Activated CD8-positive, alpha-beta memory T cell treated with anti-CD3 and anti-CD28 coated beads, Interleukin-2, amount 10 ng/mL, durations not matched to agents 7 days and 5 days (primary cell): ENCODE results near the gene ZSCAN2. TPM values are rescaled to one million over a fixed set of nuclear protein-coding genes. Genes with fewer than 3 reads are reported as not detected.

Source experiments
- ATAC-seq: fragments of 150-1000 bp; cut with Tn5 transposase; one replicate; pipeline ENCODE4 v1.10.0; 2021; ENCODE audit warnings: moderate library complexity
- CTCF ChIA-PET: fragments of 350-600 bp; sonication (Branson Sonifier 250); formaldehyde crosslinking; loops from one replicate; lab custom pipeline; 2021; ENCODE audit warnings: antibody characterized with exemption; lab: Charles Lee
- DNase-seq: peaks from one replicate; pipeline ENCODE4 v3.0.0-alpha.2; 2020
- H3K27ac Mint-ChIP-seq: one replicate; pipeline ENCODE4 v1.8.0; 2021; ENCODE audit warnings: mild to moderate bottlenecking, mixed read lengths
- H3K27me3 Mint-ChIP-seq: one replicate; pipeline ENCODE4 v1.8.0; 2021; ENCODE audit warnings: mixed read lengths
- H3K36me3 Mint-ChIP-seq: one replicate; pipeline ENCODE4 v1.8.0; 2021; ENCODE audit warnings: mild to moderate bottlenecking, mixed read lengths
- H3K4me1 Mint-ChIP-seq: one replicate; pipeline ENCODE4 v1.8.0; 2021; ENCODE audit warnings: mixed read lengths
- H3K4me3 Mint-ChIP-seq: one replicate; pipeline ENCODE4 v1.8.0; 2021; ENCODE audit warnings: mild to moderate bottlenecking, moderate library complexity, mixed read lengths
- H3K9me3 Mint-ChIP-seq: one replicate; pipeline ENCODE4 v1.8.0; 2022; ENCODE audit warnings: low read depth, mixed read lengths
- total RNA-seq, 2 experiments: library from RNA; stranded (reverse); gene quantifications; one replicate each; pipeline ENCODE4 v1.2.3, GENCODE V29; 2021

The ZSCAN2 gene
- total RNA-seq, 2 experiments from 2014 or later: 8.6 to 12.9 TPM

DNA sequence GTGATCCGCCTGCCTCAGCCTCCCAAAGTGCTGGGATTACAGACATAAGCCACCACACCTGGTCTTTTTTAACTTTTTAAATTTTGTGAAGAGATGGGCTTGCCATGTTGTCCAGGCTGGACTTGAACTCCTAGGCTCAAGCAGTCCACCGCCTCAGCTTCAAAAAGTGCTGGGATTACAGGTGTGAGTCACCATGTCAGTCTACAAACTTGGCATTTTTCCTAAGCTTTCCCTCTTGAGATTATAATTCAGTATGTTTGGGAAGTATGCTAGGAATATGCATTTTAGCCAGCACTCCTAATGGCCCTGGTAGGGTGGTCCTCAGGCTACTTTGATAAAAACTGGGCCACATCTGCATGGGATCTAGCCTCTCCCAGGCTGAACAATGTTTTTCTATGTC lies 48.9 kb downstream of the ZSCAN2 start:
- ATAC-seq (no peak), DNase-seq (no peak)
- H3K27ac Mint-ChIP-seq: no peak overlapping the region
- peaks cover 38% of the 10 kb centered on the region for H3K4me1 Mint-ChIP-seq
- no peaks in the 10 kb centered on the region for H3K9me3 Mint-ChIP-seq
- CTCF ChIA-PET: interaction anchor here (0.7 to 1.4 kb wide), 3 partner anchors 10 to 62 kb away, joined by 3 to 4 read pairs (median 3); no protein-coding TSS in a partner anchor
- H3K36me3 Mint-ChIP-seq: peaks cover 31% of the 10 kb centered on the region
- no peaks in the 10 kb centered on the region for H3K27me3 Mint-ChIP-seq
- no peak overlapping the region for H3K4me3 Mint-ChIP-seq

GRCh38 chr15:84653584-84653909 lies 52.7 kb downstream of the ZSCAN2 start:
- H3K4me3 Mint-ChIP-seq: peak overlapping the region; percentile 93
- H3K4me1 Mint-ChIP-seq: peaks cover 43% of the 10 kb centered on the region
- H3K36me3 Mint-ChIP-seq: peaks cover 17% of the 10 kb centered on the region
- H3K9me3 Mint-ChIP-seq: no peaks in the 10 kb centered on the region
- no peaks in the 10 kb centered on the region for H3K27me3 Mint-ChIP-seq
- peak; percentile 45 for DNase-seq
- H3K27ac Mint-ChIP-seq: peak overlapping the region; percentile 92
- ATAC-seq: no peak
- CTCF ChIA-PET: interaction anchor here (0.7 to 6.3 kb wide), 20 partner anchors 9 to 275 kb away, joined by 3 to 38 read pairs (median 5); partner anchors contain the start of genes SEC11A and ZNF592

- no peaks in the 10 kb centered on the region for H3K27me3 Mint-ChIP-seq
- H3K4me1 Mint-ChIP-seq: peaks cover 46% of the 10 kb centered on the region
- H3K27ac Mint-ChIP-seq: peak within 1 kb of the TSS; percentile 92
- DNase-seq (peak; percentile 98), ATAC-seq (peak; percentile 85)
- H3K9me3 Mint-ChIP-seq: no peaks in the 10 kb centered on the region
- CTCF ChIA-PET: interaction anchor here (0.6 to 6.3 kb wide), 25 partner anchors 9 to 274 kb away, joined by 3 to 38 read pairs (median 5); partner anchors contain the start of genes SEC11A and ZNF592
- H3K36me3 Mint-ChIP-seq: peaks cover 12% of the 10 kb centered on the region
- peak within 1 kb of the TSS; percentile 93 for H3K4me3 Mint-ChIP-seq
Observed at GRCh38 chr15:84653910-84654688, 53.3 kb downstream of the ZSCAN2 start, which contains the start of gene WDR73. TSS of gene WDR73 (minus strand) at chr15:84654283. CDS start at chr15:84654274, 9 bp downstream.

DNA sequence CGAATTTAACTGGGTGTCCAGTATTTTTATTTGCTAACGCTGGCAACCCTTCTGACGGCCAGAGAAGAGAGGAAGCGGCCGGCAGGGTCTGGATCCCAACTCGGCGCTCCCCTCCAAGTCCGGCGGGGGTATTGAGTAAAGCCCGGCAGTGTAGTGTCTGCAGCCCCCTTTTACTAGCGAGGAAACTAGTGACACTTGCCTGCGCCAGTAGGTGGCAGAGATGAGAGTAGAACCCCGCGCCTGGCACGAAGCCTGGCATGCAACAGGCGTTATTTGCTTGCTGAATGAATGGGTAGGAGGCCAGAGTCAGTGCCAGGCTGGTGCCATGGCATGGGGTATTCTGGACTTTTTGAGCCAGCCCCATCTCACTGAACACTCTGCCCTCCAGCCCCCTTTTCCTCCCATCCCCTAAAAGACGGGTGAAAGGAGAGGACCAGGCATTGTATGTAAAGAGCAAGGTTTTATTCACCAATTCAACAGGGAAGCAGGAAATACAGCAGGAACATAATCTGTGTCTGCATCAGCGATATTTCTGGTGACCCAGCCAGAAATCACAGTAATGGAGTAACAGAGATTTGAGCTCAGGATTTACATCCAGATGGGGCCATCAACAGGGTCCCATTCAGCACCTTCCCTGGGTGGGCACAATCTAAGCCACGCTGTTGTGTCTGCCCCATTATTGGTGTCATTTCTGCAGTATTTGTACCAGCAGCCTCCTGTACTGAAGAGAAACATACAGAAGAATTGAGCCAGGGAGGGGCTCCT lies 54.1 kb downstream of the ZSCAN2 start:
- Mint-ChIP-seq H3K9me3 (no peaks in the 10 kb centered on the region), H3K36me3 (peaks cover 11% of the 10 kb centered on the region), H3K27me3 (no peaks in the 10 kb centered on the region), H3K4me3 (peak overlapping the region; percentile 93), H3K4me1 (peaks cover 49% of the 10 kb centered on the region), H3K27ac (peak overlapping the region; percentile 66)
- ATAC-seq (peak; percentile 42), DNase-seq (peak; percentile 88)
- CTCF ChIA-PET: interaction anchor here (0.6 to 6.3 kb wide), 24 partner anchors 8 to 274 kb away, joined by 3 to 38 read pairs (median 5); partner anchors contain the start of genes SEC11A and ZNF592

DNA sequence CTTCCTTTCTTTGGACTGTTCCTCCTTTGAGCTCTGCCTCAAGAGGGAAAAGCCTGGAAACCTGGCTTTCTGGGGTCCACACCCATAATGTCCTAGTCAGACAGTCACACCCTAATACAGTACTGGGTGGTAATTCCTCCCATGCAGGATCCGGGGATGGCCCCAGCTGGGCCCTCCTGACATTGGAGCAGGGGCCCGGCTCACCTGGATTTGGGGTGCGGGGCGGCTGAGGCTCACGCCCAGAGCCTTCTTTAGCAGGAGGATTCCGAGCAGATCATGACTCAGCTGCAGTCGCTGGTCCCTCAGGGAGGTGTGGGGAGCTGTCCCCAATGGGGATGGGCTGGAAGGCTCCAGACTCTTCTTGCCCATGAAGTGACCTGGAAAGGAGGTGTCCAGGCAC lies 56.2 kb downstream of the ZSCAN2 start:
- Mint-ChIP-seq H3K27me3 (no peaks in the 10 kb centered on the region), H3K36me3 (peaks cover 8% of the 10 kb centered on the region), H3K4me3 (peak overlapping the region; percentile 65), H3K4me1 (peaks cover 46% of the 10 kb centered on the region), H3K9me3 (no peaks in the 10 kb centered on the region), H3K27ac (no peak overlapping the region)
- CTCF ChIA-PET: interaction anchor here (0.8 to 6.3 kb wide), 8 partner anchors 13 to 271 kb away, joined by 3 to 38 read pairs (median 14); partner anchors contain the start of genes SEC11A and ZNF592
- DNase-seq (no peak), ATAC-seq (no peak)

GRCh38 chr15:84657748-84658079 lies 56.9 kb downstream of the ZSCAN2 start:
- peaks cover 6% of the 10 kb centered on the region for H3K36me3 Mint-ChIP-seq

GRCh38 chr15:84658080-84658787 lies 57.4 kb downstream of the ZSCAN2 start, which contains the start of gene NMB:
TSS of gene NMB (minus strand) at chr15:84658199. CDS start at chr15:84658152, 47 bp downstream.
- H3K4me1 Mint-ChIP-seq: peaks cover 34% of the 10 kb centered on the region

More at GRCh38 chr15:84657748-84658079, 56.9 kb downstream of the ZSCAN2 start:
- Mint-ChIP-seq H3K9me3 (no peaks in the 10 kb centered on the region), H3K4me1 (peaks cover 40% of the 10 kb centered on the region), H3K4me3 (peak overlapping the region; percentile 65), H3K27me3 (no peaks in the 10 kb centered on the region), H3K27ac (no peak overlapping the region)
- no peak for DNase-seq
- ATAC-seq: no peak
- CTCF ChIA-PET: interaction anchor here (0.9 to 6.3 kb wide), 7 partner anchors 17 to 270 kb away, joined by 3 to 34 read pairs (median 6); partner anchors contain the start of genes SEC11A and ZNF592

GRCh38 chr15:84658788-84659411 lies 58.1 kb downstream of the ZSCAN2 start:
- peak overlapping the region; percentile 47 for H3K4me3 Mint-ChIP-seq
- no peaks in the 10 kb centered on the region for H3K9me3 Mint-ChIP-seq
- peaks cover 8% of the 10 kb centered on the region for H3K36me3 Mint-ChIP-seq
- DNase-seq (no peak), ATAC-seq (no peak)
- peak overlapping the region; percentile 61 for H3K27ac Mint-ChIP-seq
- peaks cover 29% of the 10 kb centered on the region for H3K4me1 Mint-ChIP-seq
- CTCF ChIA-PET: interaction anchor here (0.6 to 6.3 kb wide), 22 partner anchors 8 to 269 kb away, joined by 3 to 34 read pairs (median 3); partner anchors contain the start of genes SEC11A and ZNF592
- no peaks in the 10 kb centered on the region for H3K27me3 Mint-ChIP-seq

More at GRCh38 chr15:84658080-84658787, 57.4 kb downstream of the ZSCAN2 start, which contains the start of gene NMB:
- no peaks in the 10 kb centered on the region for H3K9me3 Mint-ChIP-seq
- ATAC-seq (peak; percentile 68), DNase-seq (peak; percentile 86)
- H3K36me3 Mint-ChIP-seq: peaks cover 8% of the 10 kb centered on the region
- H3K27ac Mint-ChIP-seq: peak within 1 kb of the TSS; percentile 61
- no peaks in the 10 kb centered on the region for H3K27me3 Mint-ChIP-seq
- CTCF ChIA-PET: interaction anchor here (0.6 to 6.3 kb wide), 22 partner anchors 8 to 270 kb away, joined by 3 to 34 read pairs (median 3); partner anchors contain the start of genes SEC11A and ZNF592
- peak within 1 kb of the TSS; percentile 65 for H3K4me3 Mint-ChIP-seq

DNA sequence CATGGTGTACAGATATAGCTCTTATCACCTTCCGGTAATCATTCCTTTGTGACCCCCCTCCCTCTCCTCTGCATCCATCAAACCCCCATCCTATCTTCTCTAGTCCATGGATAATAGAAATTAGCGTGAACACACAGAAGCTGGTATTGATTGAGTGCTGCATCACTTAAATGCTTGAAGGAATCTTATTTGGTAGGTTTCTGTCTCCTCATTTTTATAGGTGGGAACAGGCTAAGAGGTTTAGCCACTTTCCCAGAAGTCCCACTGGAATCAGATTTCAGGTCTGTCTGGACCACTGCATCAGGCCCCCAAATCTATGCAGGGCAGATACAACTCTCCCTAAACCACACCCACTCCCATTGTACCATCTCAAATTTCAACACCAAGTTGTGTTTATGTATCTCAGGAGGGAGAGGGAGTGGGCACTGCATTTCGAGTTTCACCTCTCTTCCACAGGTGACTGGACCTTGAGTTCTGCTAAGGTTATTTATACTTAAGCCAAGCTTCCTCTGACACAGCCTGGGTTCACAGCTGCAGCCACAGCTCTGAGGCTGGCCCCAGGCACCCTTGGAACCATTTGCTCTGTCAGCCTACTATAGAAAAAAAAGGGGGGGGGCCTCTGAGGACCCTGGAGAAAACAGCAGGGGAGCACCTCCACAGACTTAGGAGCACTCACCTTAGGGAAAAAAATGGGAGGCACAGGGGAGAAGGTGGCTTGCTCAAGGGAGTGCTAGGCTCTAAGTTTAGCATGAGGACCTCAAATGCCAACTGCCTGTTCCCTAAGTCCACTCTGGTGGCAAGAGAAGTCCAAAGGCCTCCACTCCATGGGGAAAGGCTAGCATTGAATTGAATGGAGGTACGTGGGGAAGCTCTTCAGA lies 59.3 kb downstream of the ZSCAN2 start:
- Mint-ChIP-seq H3K27me3 (no peaks in the 10 kb centered on the region), H3K4me1 (peaks cover 23% of the 10 kb centered on the region), H3K4me3 (no peak overlapping the region), H3K36me3 (peaks cover 15% of the 10 kb centered on the region), H3K9me3 (no peaks in the 10 kb centered on the region), H3K27ac (no peak overlapping the region)
- ATAC-seq: no peak
- CTCF ChIA-PET: interaction anchor here (0.8 kb wide), 1 partner anchor 17 kb away, joined by 5 read pairs; no protein-coding TSS in a partner anchor
- DNase-seq: no peak

DNA sequence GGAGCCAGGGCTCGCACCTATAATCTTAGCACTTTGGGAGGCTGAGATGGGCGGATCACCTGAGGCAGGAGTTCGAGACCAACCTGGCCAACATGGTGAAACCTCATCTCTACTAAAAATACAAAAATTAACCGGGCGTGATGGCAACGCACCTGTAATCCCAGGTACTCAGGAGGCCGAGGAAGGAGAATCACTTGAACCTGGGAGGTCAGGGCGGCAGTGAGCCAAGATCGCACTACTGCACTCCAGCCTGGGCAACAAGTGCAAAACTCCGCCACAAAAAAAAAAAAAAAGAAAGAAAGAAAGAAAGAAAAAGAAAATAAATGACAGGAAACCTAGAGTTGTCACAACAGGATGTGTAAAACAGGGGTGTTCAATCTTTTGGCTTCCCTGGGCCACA lies 60.2 kb downstream of the ZSCAN2 start:
- peaks cover 21% of the 10 kb centered on the region for H3K36me3 Mint-ChIP-seq
- CTCF ChIA-PET: interaction anchor here (0.7 kb wide), 1 partner anchor 110 kb away, joined by 5 read pairs; no protein-coding TSS in a partner anchor
- no peak for ATAC-seq
- H3K9me3 Mint-ChIP-seq: no peaks in the 10 kb centered on the region
- H3K4me1 Mint-ChIP-seq: peaks cover 23% of the 10 kb centered on the region
- H3K27me3 Mint-ChIP-seq: no peaks in the 10 kb centered on the region
- no peak for DNase-seq
- H3K4me3 Mint-ChIP-seq: no peak overlapping the region
- no peak overlapping the region for H3K27ac Mint-ChIP-seq

GRCh38 chr15:84666373-84666772 lies 65.6 kb downstream of the ZSCAN2 start:
- Mint-ChIP-seq H3K27ac (no peak overlapping the region), H3K4me1 (peaks cover 16% of the 10 kb centered on the region), H3K4me3 (no peak overlapping the region), H3K9me3 (no peaks in the 10 kb centered on the region), H3K36me3 (peaks cover 49% of the 10 kb centered on the region), H3K27me3 (no peaks in the 10 kb centered on the region)
- CTCF ChIA-PET: interaction anchor here (1.1 kb wide), 1 partner anchor 8 kb away, joined by 3 read pairs; the partner anchor contains the start of gene NMB
- ATAC-seq (no peak), DNase-seq (no peak)
